NCI-H146 treated with DMSO at 0.1 percent for 48 hours (cell line): Measurements from ENCODE around the gene C2orf15.
A peak's percentile ranks its signal among the peaks of the same experiment; 100 is the strongest.
"Not testable (repeated sequence)": the region's sequence is repeated elsewhere in the genome, so short reads cannot be mapped to it uniquely, and the experiment has no call there.

Experiments
- DNase-seq: peaks from one replicate; lab custom pipeline; 2025; ENCODE audit not compliant: unreplicated experiment; lab: John Stamatoyannopoulos, UW

Gene C2orf15

GRCh38 chr2:99159594-99159993 is 18.1 kb downstream of the C2orf15 start:
- no peak for DNase-seq

GRCh38 chr2:99166218-99166617 is 24.7 kb downstream of the C2orf15 start:
- no peak for DNase-seq

- no peak for DNase-seq
Measured at GRCh38 chr2:99169534-99169933, 28.0 kb downstream of the C2orf15 start.

GRCh38 chr2:99171377-99172140 is 30.1 kb downstream of the C2orf15 start:
- no peak for DNase-seq

GRCh38 chr2:99180755-99181623 is 39.5 kb downstream of the C2orf15 start, which contains the start of the genes MITD1 and MRPL30:
MITD1 (minus strand) TSS chr2:99181058; CDS start chr2:99180981, 77 bp downstream.
MRPL30 (plus strand) TSS chr2:99181184; CDS start chr2:99186204, 5,020 bp downstream.
- peak; percentile 94 for DNase-seq

GRCh38 chr2:99181624-99182000 is 40.1 kb downstream of the C2orf15 start:
- peak; percentile 3 for DNase-seq

GRCh38 chr2:99183025-99183424 is 41.5 kb downstream of the C2orf15 start:
- DNase-seq, result no peak

- peak; percentile 11 for DNase-seq
Measured at GRCh38 chr2:99184811-99185210, 43.3 kb downstream of the C2orf15 start.

- no peak for DNase-seq
Measured at GRCh38 chr2:99187011-99187410, 45.5 kb downstream of the C2orf15 start.

GRCh38 chr2:99188357-99188756 is 46.9 kb downstream of the C2orf15 start:
- DNase-seq, result no peak

- no peak for DNase-seq
Measured at GRCh38 chr2:99190548-99190947, 49.0 kb downstream of the C2orf15 start.

GRCh38 chr2:99192364-99192763 is 50.9 kb downstream of the C2orf15 start:
- DNase-seq, result not testable (repeated sequence)

GRCh38 chr2:99198103-99198841 is 56.8 kb downstream of the C2orf15 start:
- no peak for DNase-seq

- DNase-seq, result no peak
Measured at GRCh38 chr2:99200076-99200800, 58.7 kb downstream of the C2orf15 start.
